H9 (cell line): ENCODE data around the gene L3MBTL4. TPM values are rescaled to one million over a fixed set of nuclear protein-coding genes. Genes with fewer than 3 reads are reported as not detected.

Experiments
- DNase-seq: peaks from one replicate; pipeline ENCODE4 v3.0.0-alpha.2; 2017
- H2AFZ ChIP-seq: one replicate; pipeline ENCODE4 v1.6.1; 2013; ENCODE audit warnings: mild to moderate bottlenecking, low read length, control low read depth, moderate library complexity
- H2AK5ac ChIP-seq: 2 replicates; pipeline ENCODE4 v1.6.1; 2013; ENCODE audit warnings: low read length, control low read depth, mixed read lengths; ENCODE audit not compliant: insufficient read length
- H2BK120ac ChIP-seq: one replicate; pipeline ENCODE4 v1.6.1; 2013; ENCODE audit warnings: low read depth, mild to moderate bottlenecking, low read length, control low read depth, inconsistent platforms; ENCODE audit not compliant: poor library complexity, severe bottlenecking
- H2BK12ac ChIP-seq: 2 replicates; pipeline ENCODE4 v1.6.1; 2013; ENCODE audit warnings: low read length, control low read depth, mixed read lengths, low read depth; ENCODE audit not compliant: insufficient read length
- H2BK15ac ChIP-seq: 2 replicates; pipeline ENCODE4 v1.6.1; 2013; ENCODE audit warnings: low read depth, low read length, control low read depth
- H2BK20ac ChIP-seq: one replicate; pipeline ENCODE4 v1.6.1; 2013; ENCODE audit warnings: low read depth, mild to moderate bottlenecking, low read length, control low read depth, inconsistent platforms; ENCODE audit not compliant: poor library complexity, severe bottlenecking
- H2BK5ac ChIP-seq: 2 replicates; pipeline ENCODE4 v1.6.1; 2013; ENCODE audit warnings: low read length, control low read depth, mixed read lengths; ENCODE audit not compliant: insufficient read length
- H3K14ac ChIP-seq: 2 replicates; pipeline ENCODE4 v1.6.1; 2013; ENCODE audit warnings: low read length, control low read depth; ENCODE audit not compliant: insufficient read depth
- H3K18ac ChIP-seq: 2 replicates; pipeline ENCODE4 v1.6.1; 2013; ENCODE audit warnings: low read depth, mild to moderate bottlenecking, mixed read lengths, low read length, control low read depth; ENCODE audit not compliant: insufficient read length
- H3K23ac ChIP-seq: 2 replicates; pipeline ENCODE4 v1.6.1; 2013; ENCODE audit warnings: low read length, control low read depth, mixed read lengths, low read depth; ENCODE audit not compliant: insufficient read length
- H3K23me2 ChIP-seq: 2 replicates; pipeline ENCODE4 v1.6.1; 2013; ENCODE audit warnings: low read depth, mild to moderate bottlenecking, mixed read lengths, low read length, control low read depth; ENCODE audit not compliant: insufficient read length, poor library complexity, severe bottlenecking
- H3K27ac ChIP-seq: 2 replicates; pipeline ENCODE4 v1.5.1; 2013; ENCODE audit warnings: low read length, control low read depth, mixed read lengths, low read depth; ENCODE audit not compliant: insufficient read length
- H3K27me3 ChIP-seq: 2 replicates; pipeline ENCODE4 v1.6.1; 2013; ENCODE audit warnings: low read length, control low read depth, inconsistent platforms; ENCODE audit not compliant: insufficient read depth
- H3K4ac ChIP-seq: 2 replicates; pipeline ENCODE4 v1.6.1; 2013; ENCODE audit warnings: low read depth, mild to moderate bottlenecking, control low read depth, inconsistent platforms, low read length, moderate library complexity
- H3K4me1 ChIP-seq: 2 replicates; pipeline ENCODE4 v1.6.1; 2013; ENCODE audit warnings: low read length, control low read depth, inconsistent platforms; ENCODE audit not compliant: insufficient read depth
- H3K4me2 ChIP-seq: 2 replicates; pipeline ENCODE4 v1.6.1; 2013; ENCODE audit warnings: low read length, control low read depth, mixed read lengths; ENCODE audit not compliant: insufficient read length, insufficient read depth
- H3K56ac ChIP-seq: 2 replicates; pipeline ENCODE4 v1.6.1; 2013; ENCODE audit warnings: low read depth, mild to moderate bottlenecking, mixed read lengths, low read length, control low read depth; ENCODE audit not compliant: insufficient read length
- H3K79me1 ChIP-seq: 2 replicates; pipeline ENCODE4 v1.6.1; 2013; ENCODE audit warnings: low read depth, mild to moderate bottlenecking, moderate library complexity, low read length, control low read depth, inconsistent platforms; ENCODE audit not compliant: insufficient read depth, poor library complexity, severe bottlenecking
- H3K79me2 ChIP-seq: 2 replicates; pipeline ENCODE4 v1.6.1; 2013; ENCODE audit warnings: low read length, control low read depth, inconsistent platforms; ENCODE audit not compliant: insufficient read depth
- H3K9ac ChIP-seq: 2 replicates; pipeline ENCODE4 v1.6.1; 2013; ENCODE audit warnings: low read length, control low read depth, mixed read lengths; ENCODE audit not compliant: insufficient read length; ENCODE audit errors: extremely low read depth
- H3K9me3 ChIP-seq: one replicate; pipeline ENCODE4 v1.6.1; 2013; ENCODE audit warnings: low read depth, low read length, inconsistent platforms; ENCODE audit not compliant: control insufficient read depth
- H3T11ph ChIP-seq: one replicate; pipeline ENCODE4 v1.6.1; 2013; ENCODE audit warnings: mild to moderate bottlenecking, low read length, control low read depth, inconsistent platforms
- H4K20me1 ChIP-seq: one replicate; pipeline ENCODE4 v1.6.1; 2013; ENCODE audit not compliant: control insufficient read depth, insufficient read length, insufficient read depth
- H4K5ac ChIP-seq: 2 replicates; pipeline ENCODE4 v1.6.1; 2013; ENCODE audit warnings: low read depth, mild to moderate bottlenecking, mixed read lengths, low read length, control low read depth; ENCODE audit not compliant: insufficient read length
- H4K8ac ChIP-seq: replicated peaks from 2 replicates; pipeline ENCODE4 v1.6.1; 2013; ENCODE audit warnings: low read length, control low read depth, mixed read lengths, low read depth; ENCODE audit not compliant: insufficient read length
- H4K91ac ChIP-seq: 2 replicates; pipeline ENCODE4 v1.6.1; 2013; ENCODE audit warnings: low read depth, mild to moderate bottlenecking, moderate library complexity, mixed read lengths, low read length, control low read depth; ENCODE audit not compliant: insufficient read length
- H3K27ac Mint-ChIP-seq, 3 experiments: 2 replicates in 2 of 3; 3 replicates in 1 of 3; pipeline ENCODE4 v1.8.0; 2020 to 2021; ENCODE audit warnings: mixed read lengths in 3 of 3, mild to moderate bottlenecking in 1 of 3, moderate library complexity in 1 of 3
- H3K27me3 Mint-ChIP-seq: 2 replicates; pipeline ENCODE4 v1.8.0; 2021; ENCODE audit warnings: low read depth, mild to moderate bottlenecking, moderate library complexity, mixed read lengths
- H3K36me3 Mint-ChIP-seq, 3 experiments: 2 replicates in 2 of 3; 3 replicates in 1 of 3; pipeline ENCODE4 v1.8.0; 2020 to 2021; ENCODE audit warnings: low read depth in 3 of 3, mixed read lengths in 3 of 3; ENCODE audit not compliant: insufficient read depth in 1 of 3
- H3K4me1 Mint-ChIP-seq, 2 experiments: 2 replicates each; pipeline ENCODE4 v1.8.0; 2020; ENCODE audit warnings: mixed read lengths in 2 of 2
- H3K4me3 Mint-ChIP-seq, 2 experiments: 2 replicates in 1 of 2; 3 replicates in 1 of 2; pipeline ENCODE4 v1.8.0; 2020 to 2021; ENCODE audit warnings: mild to moderate bottlenecking in 2 of 2, mixed read lengths in 2 of 2, moderate library complexity in 1 of 2
- H3K9me3 Mint-ChIP-seq, 2 experiments: 2 replicates in 1 of 2; 3 replicates in 1 of 2; pipeline ENCODE4 v1.8.0; 2020; ENCODE audit warnings: mild to moderate bottlenecking in 2 of 2, mixed read lengths in 2 of 2, moderate library complexity in 1 of 2
- WGBS: extraction: QIAGEN DNeasy Blood & Tissue Kit; methylation state at CpG from one replicate; pipeline ENCODE4 v1.1.7; 2013; ENCODE audit warnings: missing lambda C conversion rate, low lambda C conversion rate, mixed read lengths; ENCODE audit not compliant: insufficient read length; ENCODE audit errors: extremely low coverage; 5-methylcytosine and 5-hydroxymethylcytosine counted together
- total RNA-seq: library from RNA; stranded (reverse); gene quantifications from 2 replicates; pipeline ENCODE4 v1.2.1, GENCODE V29; 2021
- TF ChIP-seq, protein P1 (sequence below): fragments of 200-600 bp; sonication (generic); conservative IDR thresholded peaks from 3 replicates; pipeline ENCODE4 v1.8.0; 2021; ENCODE audit warnings: antibody characterized with exemption, mild to moderate bottlenecking

L3MBTL4 gene
- total RNA-seq, 1 experiment from 2014 or later = 1.9 TPM

DNA sequence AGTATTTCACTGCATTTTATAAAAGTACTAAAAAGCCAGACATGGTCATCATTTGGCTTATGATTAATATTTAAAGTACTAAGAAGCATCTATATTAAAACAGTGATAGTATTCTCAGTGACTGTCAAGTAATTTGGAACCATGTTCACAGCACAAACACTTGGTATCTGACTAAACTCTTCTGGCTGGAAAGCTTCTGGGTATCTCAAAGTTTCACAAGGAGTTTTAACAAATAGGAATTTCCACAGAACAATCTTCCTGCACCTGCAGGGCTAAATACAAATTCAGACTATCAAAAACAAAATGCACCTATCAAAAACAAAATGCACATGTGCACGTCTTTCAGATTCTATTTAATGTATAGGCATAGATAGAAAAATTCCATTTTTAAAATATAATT, 158.8 kb downstream of the L3MBTL4 start:
- peaks cover 6 to 22% (median 8%) of the 10 kb centered on the region in 3 experiments for H3K36me3 Mint-ChIP-seq
- Histone ChIP-seq H3K4me2 (no peak overlapping the region), H3K27me3 (no peaks in the 10 kb centered on the region), H3K4ac (no peak overlapping the region), H3K18ac (no peak overlapping the region), H2BK20ac (no peak overlapping the region), H3K23me2 (no peaks in the 10 kb centered on the region), H3K27ac (no peak overlapping the region), H2AK5ac (no peak overlapping the region), H3T11ph (no peak overlapping the region), H3K9me3 (no peaks in the 10 kb centered on the region), H3K14ac (no peak overlapping the region), H3K79me2 (no peaks in the 10 kb centered on the region), H4K8ac (no peak overlapping the region), H3K79me1 (no peaks in the 10 kb centered on the region), H3K9ac (no peak overlapping the region), H4K20me1 (no peaks in the 10 kb centered on the region), H4K5ac (no peak overlapping the region), H2BK5ac (no peak overlapping the region), H2AFZ (no peak overlapping the region), H3K23ac (no peak overlapping the region), H2BK15ac (no peak overlapping the region), H4K91ac (no peak overlapping the region), H3K4me1 (no peaks in the 10 kb centered on the region), H2BK12ac (no peak overlapping the region), H2BK120ac (no peak overlapping the region), H3K56ac (no peak overlapping the region)
- WGBS = no CpG with 5 or more reads among the region's 1 CpG
- H3K4me3 Mint-ChIP-seq = no peak overlapping the region
- TF ChIP-seq, protein P1, sequence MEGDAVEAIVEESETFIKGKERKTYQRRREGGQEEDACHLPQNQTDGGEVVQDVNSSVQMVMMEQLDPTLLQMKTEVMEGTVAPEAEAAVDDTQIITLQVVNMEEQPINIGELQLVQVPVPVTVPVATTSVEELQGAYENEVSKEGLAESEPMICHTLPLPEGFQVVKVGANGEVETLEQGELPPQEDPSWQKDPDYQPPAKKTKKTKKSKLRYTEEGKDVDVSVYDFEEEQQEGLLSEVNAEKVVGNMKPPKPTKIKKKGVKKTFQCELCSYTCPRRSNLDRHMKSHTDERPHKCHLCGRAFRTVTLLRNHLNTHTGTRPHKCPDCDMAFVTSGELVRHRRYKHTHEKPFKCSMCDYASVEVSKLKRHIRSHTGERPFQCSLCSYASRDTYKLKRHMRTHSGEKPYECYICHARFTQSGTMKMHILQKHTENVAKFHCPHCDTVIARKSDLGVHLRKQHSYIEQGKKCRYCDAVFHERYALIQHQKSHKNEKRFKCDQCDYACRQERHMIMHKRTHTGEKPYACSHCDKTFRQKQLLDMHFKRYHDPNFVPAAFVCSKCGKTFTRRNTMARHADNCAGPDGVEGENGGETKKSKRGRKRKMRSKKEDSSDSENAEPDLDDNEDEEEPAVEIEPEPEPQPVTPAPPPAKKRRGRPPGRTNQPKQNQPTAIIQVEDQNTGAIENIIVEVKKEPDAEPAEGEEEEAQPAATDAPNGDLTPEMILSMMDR = no peak
- H3K9me3 Mint-ChIP-seq = peaks cover 19% of the 10 kb centered on the region in 2 experiments
- peaks cover 4 to 8% of the 10 kb centered on the region in 2 experiments; a peak in 2 of 4 replicates for H3K4me1 Mint-ChIP-seq
- no peak for DNase-seq
- no peaks in the 10 kb centered on the region; the same call in 1 of the 2 replicates for H3K27me3 Mint-ChIP-seq
- H3K27ac Mint-ChIP-seq = no peak overlapping the region
